Adrenal gland (tissue), 12 donors: ENCODE data around the gene PDGFRA. TPM values are rescaled to one million over a fixed set of nuclear protein-coding genes. Genes with fewer than 3 reads are reported as not detected.

Source experiments
- DNase-seq, 7 donors: peaks; one replicate each; pipeline ENCODE4 v3.0.0-alpha.2; 2019 to 2020
- H3K27ac ChIP-seq, 5 donors: fragments of 200-600 bp; sonication (generic) in 4 of 5; 1 replicate in 3 of 5; 2 replicates in 2 of 5; pipeline versions ENCODE4 v1.5.1 to v1.8.0; 2016 to 2020; ENCODE audit warnings: mild to moderate bottlenecking in 1 of 5
- H3K27me3 ChIP-seq: fragments of 200-600 bp; 2 replicates; pipeline ENCODE4 v1.8.0; 2021
- H3K36me3 ChIP-seq, 2 donors: fragments of 200-600 bp; replicated peaks in 1 of 2; 1 replicate in 1 of 2; 2 replicates in 1 of 2; pipeline versions ENCODE4 v1.5.1 to v1.8.0; 2018 to 2022
- H3K4me1 ChIP-seq, 2 donors: fragments of 200-600 bp; replicated peaks in 1 of 2; 1 replicate in 1 of 2; 2 replicates in 1 of 2; pipeline versions ENCODE4 v1.5.1 to v1.8.0; 2018 to 2021
- H3K4me3 ChIP-seq, 4 donors: fragments of 200-600 bp; sonication (generic) in 3 of 4; one replicate each; pipeline ENCODE4 v1.5.1; 2016 to 2018
- H3K9me3 ChIP-seq, 3 donors: fragments of 200-600 bp; sonication (generic) in 1 of 3; replicated peaks in 1 of 3; 1 replicate in 2 of 3; 2 replicates in 1 of 3; pipeline versions ENCODE4 v1.5.1 to v1.8.0; 2016 to 2021
- POLR2A ChIP-seq, 2 donors: fragments of 450-650 bp; IDR thresholded peaks; one replicate each; pipeline ENCODE4 v1.6.1; 2017; ENCODE audit warnings: antibody characterized with exemption in 2 of 2, mild to moderate bottlenecking in 2 of 2, moderate library complexity in 1 of 2
- WGBS, 4 donors: extraction: QIAGEN DNeasy Blood & Tissue Kit in 2 of 4; methylation state at CpG; one replicate each; pipeline versions ENCODE4 v1.1.5 to v1.1.7; 2013 to 2017; 5-methylcytosine and 5-hydroxymethylcytosine counted together
- intact Hi-C, 2 donors: fragments of 100-400 bp; cut with DNase I; formaldehyde crosslinking; loops; one replicate each; pipeline versions ENCODE4 v1.14.1 to v1.15.0; 2022 to 2023
- polyA plus RNA-seq, 3 donors: library from polyadenylated mRNA; stranded (reverse); fragments of 200-250 nt in 2 of 3; fragments of 350-450 nt in 1 of 3; fragmentation: Illumina TruSeq in 1 of 3; extraction: RNeasy Lipid Tissue Mini Kit (QIAGEN cat#74804) in 1 of 3; gene quantifications; one replicate each; pipeline ENCODE4 v1.2.3, GENCODE V29; 2013 to 2014
- total RNA-seq, 9 donors: library from RNA; depleted of rRNA in 4 of 9; stranded (reverse); fragments of >200 nt in 4 of 9; fragments of 120-200 nt in 1 of 9; fragmentation: NEBNext Ultra II Directional in 1 of 9; extraction: Animal tissue kit (Norgen Biotek cat#: 25700) in 1 of 9; gene quantifications; one replicate each; pipeline versions ENCODE4 v1.1.0 to v1.2.4, GENCODE V29; 2013 to 2023
- TF ChIP-seq, protein P1 (sequence below), 6 experiments: fragments of 450-650 bp in 4 of 6; fragments of 200-600 bp in 2 of 6; sonication (generic) in 1 of 6; IDR thresholded peaks; 1 replicate in 5 of 6; 2 replicates in 1 of 6; pipeline versions ENCODE4 v1.5.1 to v1.8.0; 2016 to 2021; ENCODE audit warnings: antibody characterized with exemption in 6 of 6, mild to moderate bottlenecking in 2 of 6, moderate library complexity in 1 of 6
- donor health status: healthy with polysubstance abuse.
- donor health status: Bipolar disorder and iron deficiency.
- donor health status: DM: yes; HTN: yes; CAD: no.
- donor health status: DM: no; HTN: no; CAD: no.
- donor health status: DM: no; HTN: no; CAD: no.
- donor health status: DM: yes; HTN: yes; CAD: no.

Gene PDGFRA
- total and polyA plus RNA-seq, 12 donors, result 14.5 to 182 (median 90.9) TPM

- peak in 4 of 7 donors; percentile 28 to 56 (median 48) for DNase-seq
- no peak for TF ChIP-seq POLR2A (IDR thresholded peaks at IDR 0.05)
- TF ChIP-seq, protein P1, sequence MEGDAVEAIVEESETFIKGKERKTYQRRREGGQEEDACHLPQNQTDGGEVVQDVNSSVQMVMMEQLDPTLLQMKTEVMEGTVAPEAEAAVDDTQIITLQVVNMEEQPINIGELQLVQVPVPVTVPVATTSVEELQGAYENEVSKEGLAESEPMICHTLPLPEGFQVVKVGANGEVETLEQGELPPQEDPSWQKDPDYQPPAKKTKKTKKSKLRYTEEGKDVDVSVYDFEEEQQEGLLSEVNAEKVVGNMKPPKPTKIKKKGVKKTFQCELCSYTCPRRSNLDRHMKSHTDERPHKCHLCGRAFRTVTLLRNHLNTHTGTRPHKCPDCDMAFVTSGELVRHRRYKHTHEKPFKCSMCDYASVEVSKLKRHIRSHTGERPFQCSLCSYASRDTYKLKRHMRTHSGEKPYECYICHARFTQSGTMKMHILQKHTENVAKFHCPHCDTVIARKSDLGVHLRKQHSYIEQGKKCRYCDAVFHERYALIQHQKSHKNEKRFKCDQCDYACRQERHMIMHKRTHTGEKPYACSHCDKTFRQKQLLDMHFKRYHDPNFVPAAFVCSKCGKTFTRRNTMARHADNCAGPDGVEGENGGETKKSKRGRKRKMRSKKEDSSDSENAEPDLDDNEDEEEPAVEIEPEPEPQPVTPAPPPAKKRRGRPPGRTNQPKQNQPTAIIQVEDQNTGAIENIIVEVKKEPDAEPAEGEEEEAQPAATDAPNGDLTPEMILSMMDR (IDR thresholded peaks at IDR 0.05), result no peak
- 42 to 66% (median 57%) methylated on average over 4 of the region's 4 CpGs for WGBS, 4 donors
- no peaks in the 10 kb centered on the region for H3K36me3 ChIP-seq
- intact Hi-C loops, result no loop called here
- peak overlapping the region in 1 of 5 donors; percentile 63 for H3K27ac ChIP-seq
- H3K4me3 ChIP-seq, result no peak overlapping the region
- peaks cover 0 to 4% of the 10 kb centered on the region in 2 donors for H3K4me1 ChIP-seq
- no peaks in the 10 kb centered on the region for H3K27me3 ChIP-seq
- H3K9me3 ChIP-seq, result no peaks in the 10 kb centered on the region
These were observed 25.8 kb downstream of the PDGFRA start for GRCh38 chr4:54254915-54255246.

GRCh38 chr4:54255881-54256280 is 26.8 kb downstream of the PDGFRA start:
- Histone ChIP-seq H3K4me1 (peaks cover 0 to 4% of the 10 kb centered on the region in 2 donors), H3K36me3 (no peaks in the 10 kb centered on the region), H3K9me3 (no peaks in the 10 kb centered on the region), H3K4me3 (no peak overlapping the region), H3K27ac (no peak overlapping the region), H3K27me3 (no peaks in the 10 kb centered on the region)
- WGBS, 4 donors, result 87 to 96% (median 90%) methylated on average over 2 of the region's 2 CpGs
- TF ChIP-seq POLR2A (IDR thresholded peaks at IDR 0.05), result no peak
- TF ChIP-seq, protein P1 (IDR thresholded peaks at IDR 0.05), result no peak
- intact Hi-C loops, result no loop called here
- DNase-seq, result no peak

DNA sequence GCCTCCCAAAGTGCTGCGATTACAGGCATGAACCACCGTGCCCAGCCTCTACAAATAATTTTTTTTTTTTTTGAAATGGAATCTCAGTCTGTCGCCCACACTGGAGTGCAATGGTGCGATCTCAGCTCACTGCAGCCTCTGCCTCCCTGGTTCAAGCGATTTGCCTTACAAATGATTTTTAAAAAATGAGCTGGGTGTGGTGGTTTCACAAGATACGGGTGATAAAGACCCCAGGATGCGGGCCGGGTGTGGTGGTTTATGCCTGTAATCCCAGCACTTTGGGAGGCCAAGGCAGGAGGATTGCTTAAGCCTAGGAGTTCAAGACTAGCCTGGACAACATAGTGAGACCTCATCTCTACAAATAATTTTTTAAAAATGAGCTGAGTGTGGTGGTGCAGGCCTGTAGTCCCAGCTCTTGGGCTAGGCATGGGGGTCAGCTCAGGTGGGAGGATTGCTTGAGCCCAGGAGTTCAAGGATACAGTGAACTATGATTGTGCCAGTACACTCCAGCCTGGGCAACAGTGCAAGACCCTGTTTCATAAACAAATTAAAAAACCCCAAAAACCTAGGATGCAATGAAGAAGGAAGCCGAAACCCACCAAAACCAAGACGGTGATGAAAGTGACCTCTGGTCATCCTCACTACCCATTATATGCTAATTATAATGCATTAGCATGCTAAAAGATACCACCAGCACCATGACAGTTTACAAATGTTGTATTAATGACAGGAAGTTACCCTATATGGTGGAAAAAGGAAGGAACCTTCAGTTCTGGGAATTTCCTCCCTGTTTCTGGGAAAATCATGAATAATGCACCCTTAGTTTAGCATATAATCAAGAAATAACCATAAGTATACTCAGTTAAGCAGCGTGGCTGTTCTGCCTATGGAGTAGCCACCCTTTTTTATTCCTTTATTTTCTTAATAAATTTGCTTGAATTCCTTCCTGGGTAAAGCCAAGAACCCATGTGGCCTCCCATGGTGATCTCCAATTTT is 27.7 kb downstream of the PDGFRA start:
- DNase-seq, result no peak
- Histone ChIP-seq H3K27ac (no peak overlapping the region), H3K27me3 (no peaks in the 10 kb centered on the region), H3K36me3 (no peaks in the 10 kb centered on the region), H3K9me3 (no peaks in the 10 kb centered on the region), H3K4me1 (peaks cover 0 to 4% of the 10 kb centered on the region in 2 donors), H3K4me3 (no peak overlapping the region)
- WGBS, 4 donors, result 85 to 90% (median 86%) methylated on average over 11 of the region's 11 CpGs
- intact Hi-C loops, result no loop called here
- no peak for TF ChIP-seq POLR2A (IDR thresholded peaks at IDR 0.05)
- TF ChIP-seq, protein P1 (IDR thresholded peaks at IDR 0.05), result no peak

DNA sequence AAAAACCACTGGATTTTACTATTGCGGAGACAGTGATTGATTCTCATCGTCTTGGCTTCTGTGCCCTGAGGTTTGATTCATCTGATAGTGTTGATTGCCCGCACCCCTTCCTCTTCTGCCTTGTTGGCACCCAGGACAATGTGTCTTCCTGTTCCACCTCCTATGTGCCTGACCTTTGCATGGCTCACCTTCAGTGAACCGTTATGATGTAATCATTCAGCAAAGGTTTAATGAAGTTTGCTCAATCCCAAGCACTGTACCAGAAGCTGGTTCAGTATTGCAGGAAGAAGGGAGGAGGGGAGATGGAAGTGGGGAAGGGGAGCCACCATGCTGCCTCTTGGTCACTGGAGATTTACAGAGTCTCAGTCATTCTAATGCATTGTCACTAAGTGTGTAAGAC is 36.3 kb downstream of the PDGFRA start:
- Histone ChIP-seq H3K27me3 (no peaks in the 10 kb centered on the region), H3K4me3 (no peak overlapping the region), H3K27ac (no peak overlapping the region), H3K36me3 (peaks cover 0 to 3% of the 10 kb centered on the region in 2 donors), H3K4me1 (no peaks in the 10 kb centered on the region), H3K9me3 (no peaks in the 10 kb centered on the region)
- WGBS, 4 donors, result 84 to 88% (median 87%) methylated on average over 4 of the region's 4 CpGs
- intact Hi-C loops, result no loop called here
- DNase-seq, result no peak
- TF ChIP-seq, protein P1 (IDR thresholded peaks at IDR 0.05), result no peak
- TF ChIP-seq POLR2A (IDR thresholded peaks at IDR 0.05), result no peak
